DMS 273 (cell line): ENCODE data around the gene PLPP1.
A peak's percentile ranks its signal among the peaks of the same experiment; 100 is the strongest.
"Not testable (repeated sequence)": the region's sequence is repeated elsewhere in the genome, so short reads cannot be mapped to it uniquely, and the experiment has no call there.

Experiments used
- DNase-seq: peaks from one replicate; lab custom pipeline; 2025; ENCODE audit not compliant: unreplicated experiment; lab: John Stamatoyannopoulos, UW

The PLPP1 gene

GRCh38 chr5:55546947-55547346 is 12.2 kb upstream of the PLPP1 start:
- DNase-seq = no peak

GRCh38 chr5:55544341-55544740 is 9.6 kb upstream of the PLPP1 start:
- DNase-seq = no peak

GRCh38 chr5:55541056-55541635 is 6.4 kb upstream of the PLPP1 start:
- DNase-seq = no peak

GRCh38 chr5:55540525-55540924 is 5.8 kb upstream of the PLPP1 start:
- DNase-seq = no peak

GRCh38 chr5:55540024-55540423 is 5.3 kb upstream of the PLPP1 start:
- DNase-seq = no peak

- no peak for DNase-seq
These were observed 3.9 kb upstream of the PLPP1 start for GRCh38 chr5:55538661-55539060.

GRCh38 chr5:55537315-55537714 is 2.6 kb upstream of the PLPP1 start:
- DNase-seq = not testable (repeated sequence)

- DNase-seq = no peak
These were observed 588 bp upstream of the PLPP1 start for GRCh38 chr5:55535199-55535905.

- DNase-seq = peak; percentile 85
These were observed 986 bp downstream of the PLPP1 start for GRCh38 chr5:55533521-55534435.

- no peak for DNase-seq
These were observed 4.1 kb downstream of the PLPP1 start for GRCh38 chr5:55530669-55531068.

GRCh38 chr5:55524816-55525215 is 9.9 kb downstream of the PLPP1 start:
- DNase-seq = no peak

- no peak for DNase-seq
These were observed 11.5 kb downstream of the PLPP1 start for GRCh38 chr5:55523293-55523692.

- DNase-seq = no peak
These were observed 12.9 kb downstream of the PLPP1 start for GRCh38 chr5:55521881-55522280.

GRCh38 chr5:55520117-55520839 is 14.5 kb downstream of the PLPP1 start:
- no peak for DNase-seq

GRCh38 chr5:55518831-55519390 is 15.9 kb downstream of the PLPP1 start:
- DNase-seq = no peak

- DNase-seq = no peak
These were observed 17.0 kb downstream of the PLPP1 start for GRCh38 chr5:55517804-55518203.

GRCh38 chr5:55511010-55511409 is 23.8 kb downstream of the PLPP1 start:
- no peak for DNase-seq

GRCh38 chr5:55510523-55510880 is 24.3 kb downstream of the PLPP1 start:
- DNase-seq = no peak

- DNase-seq = peak; percentile 12
These were observed 24.8 kb downstream of the PLPP1 start for GRCh38 chr5:55509796-55510522.

- no peak for DNase-seq
These were observed 25.7 kb downstream of the PLPP1 start for GRCh38 chr5:55509097-55509496.
